Vagina (tissue), 2 donors: ENCODE data around the gene DYRK1A. TPM values are rescaled to one million over a fixed set of nuclear protein-coding genes. Genes with fewer than 3 reads are reported as not detected.
"Not testable (repeated sequence)": the region's sequence is repeated elsewhere in the genome, so short reads cannot be mapped to it uniquely, and the experiment has no call there.

Experiments
- DNase-seq, 2 donors: peaks; one replicate each; pipeline ENCODE4 v3.0.0-alpha.2; 2017; ENCODE audit errors: extremely low spot score in 2 of 2
- H3K27ac ChIP-seq: fragments of 200-600 bp; sonication (generic); one replicate; pipeline ENCODE4 v1.5.1; 2019
- H3K27me3 ChIP-seq: fragments of 200-600 bp; sonication (generic); one replicate; pipeline ENCODE4 v1.5.1; 2019
- H3K36me3 ChIP-seq, 2 donors: fragments of 200-600 bp; sonication (generic); one replicate each; pipeline ENCODE4 v1.5.1; 2017 to 2019
- H3K4me1 ChIP-seq: fragments of 200-600 bp; sonication (generic); one replicate; pipeline ENCODE4 v1.5.1; 2019
- H3K4me3 ChIP-seq, 2 donors: fragments of 200-600 bp; sonication (generic); 1 replicate in 1 of 2; 2 replicates in 1 of 2; pipeline ENCODE4 v1.5.1; 2016 to 2019
- H3K9me3 ChIP-seq: fragments of 200-600 bp; sonication (generic); one replicate; pipeline ENCODE4 v1.5.1; 2019
- POLR2A ChIP-seq, 2 donors: fragments of 450-650 bp; IDR thresholded peaks; one replicate each; pipeline ENCODE4 v1.6.1; 2017; ENCODE audit warnings: antibody characterized with exemption in 2 of 2, mild to moderate bottlenecking in 2 of 2, moderate library complexity in 2 of 2
- POLR2AphosphoS5 ChIP-seq, 2 donors: sonication (generic); formaldehyde crosslinking; IDR thresholded peaks; one replicate each; pipeline ENCODE4 v1.9.0; 2017; ENCODE audit warnings: antibody characterized with exemption in 2 of 2, mild to moderate bottlenecking in 2 of 2, low read depth in 1 of 2; ENCODE audit not compliant: insufficient read depth in 1 of 2
- intact Hi-C: fragments of 100-400 bp; cut with DNase I; formaldehyde crosslinking; loops from one replicate; pipeline ENCODE4 v1.15.1; 2023
- total RNA-seq: library from RNA; depleted of rRNA; stranded (reverse); fragments of >200 nt; gene quantifications from one replicate; pipeline ENCODE4 v1.2.3, GENCODE V29; 2016
- TF ChIP-seq, protein P1 (sequence below), 3 experiments: fragments of 450-650 bp in 2 of 3; fragments of 200-600 bp in 1 of 3; sonication (generic) in 1 of 3; IDR thresholded peaks; one replicate each; pipeline ENCODE4 v1.5.1; 2017 to 2019; ENCODE audit warnings: antibody characterized with exemption in 3 of 3, mild to moderate bottlenecking in 2 of 3, moderate library complexity in 2 of 3

The DYRK1A gene
- total RNA-seq, 1 donor from 2014 or later = 78.1 TPM

- no peak for DNase-seq
- TF ChIP-seq POLR2AphosphoS5 (IDR thresholded peaks at IDR 0.05; ENCODE audit: insufficient read depth in 1 of 2, low read depth in 1 of 2) (no peak), POLR2A (IDR thresholded peaks at IDR 0.05) (no peak)
- TF ChIP-seq, protein P1, sequence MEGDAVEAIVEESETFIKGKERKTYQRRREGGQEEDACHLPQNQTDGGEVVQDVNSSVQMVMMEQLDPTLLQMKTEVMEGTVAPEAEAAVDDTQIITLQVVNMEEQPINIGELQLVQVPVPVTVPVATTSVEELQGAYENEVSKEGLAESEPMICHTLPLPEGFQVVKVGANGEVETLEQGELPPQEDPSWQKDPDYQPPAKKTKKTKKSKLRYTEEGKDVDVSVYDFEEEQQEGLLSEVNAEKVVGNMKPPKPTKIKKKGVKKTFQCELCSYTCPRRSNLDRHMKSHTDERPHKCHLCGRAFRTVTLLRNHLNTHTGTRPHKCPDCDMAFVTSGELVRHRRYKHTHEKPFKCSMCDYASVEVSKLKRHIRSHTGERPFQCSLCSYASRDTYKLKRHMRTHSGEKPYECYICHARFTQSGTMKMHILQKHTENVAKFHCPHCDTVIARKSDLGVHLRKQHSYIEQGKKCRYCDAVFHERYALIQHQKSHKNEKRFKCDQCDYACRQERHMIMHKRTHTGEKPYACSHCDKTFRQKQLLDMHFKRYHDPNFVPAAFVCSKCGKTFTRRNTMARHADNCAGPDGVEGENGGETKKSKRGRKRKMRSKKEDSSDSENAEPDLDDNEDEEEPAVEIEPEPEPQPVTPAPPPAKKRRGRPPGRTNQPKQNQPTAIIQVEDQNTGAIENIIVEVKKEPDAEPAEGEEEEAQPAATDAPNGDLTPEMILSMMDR (IDR thresholded peaks at IDR 0.05) = no peak
- Histone ChIP-seq H3K27me3 (no peaks in the 10 kb centered on the region), H3K27ac (no peak overlapping the region), H3K4me3 (no peak overlapping the region), H3K36me3 (peaks cover 0 to 7% of the 10 kb centered on the region in 2 donors), H3K4me1 (no peaks in the 10 kb centered on the region), H3K9me3 (no peaks in the 10 kb centered on the region)
- intact Hi-C loops = no loop called here
Measured at GRCh38 chr21:37520801-37521200, 154.2 kb downstream of the DYRK1A start.

DNA sequence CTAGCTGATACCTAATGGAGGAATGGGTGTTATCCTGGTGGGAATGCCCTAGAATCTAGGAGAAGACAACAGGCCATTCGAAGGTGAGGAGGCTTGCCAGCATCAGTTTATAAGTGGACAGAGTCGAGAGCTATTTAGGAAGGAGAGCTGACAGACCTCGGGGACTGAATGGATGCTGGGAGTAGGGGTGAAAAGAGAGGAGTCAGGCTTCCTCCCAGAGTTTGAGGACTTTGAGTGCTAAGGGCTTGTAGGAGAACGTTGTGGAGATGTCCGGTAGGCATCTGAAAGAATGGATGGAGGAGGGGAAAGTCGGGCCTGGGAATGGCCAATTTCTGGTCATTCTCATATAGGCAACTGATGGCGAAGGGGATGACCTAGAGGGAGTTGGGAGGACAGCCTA lies 155.1 kb downstream of the DYRK1A start:
- no peaks in the 10 kb centered on the region for H3K4me1 ChIP-seq
- H3K27me3 ChIP-seq = no peaks in the 10 kb centered on the region
- intact Hi-C loops = no loop called here
- no peaks in the 10 kb centered on the region for H3K9me3 ChIP-seq
- H3K27ac ChIP-seq = no peak overlapping the region
- H3K4me3 ChIP-seq = no peak overlapping the region
- no peak for DNase-seq
- TF ChIP-seq POLR2A (IDR thresholded peaks at IDR 0.05) = no peak
- TF ChIP-seq POLR2AphosphoS5 (IDR thresholded peaks at IDR 0.05; ENCODE audit: insufficient read depth in 1 of 2, low read depth in 1 of 2) = no peak
- TF ChIP-seq, protein P1 (IDR thresholded peaks at IDR 0.05) = no peak
- peaks cover 0 to 7% of the 10 kb centered on the region in 2 donors for H3K36me3 ChIP-seq

DNA sequence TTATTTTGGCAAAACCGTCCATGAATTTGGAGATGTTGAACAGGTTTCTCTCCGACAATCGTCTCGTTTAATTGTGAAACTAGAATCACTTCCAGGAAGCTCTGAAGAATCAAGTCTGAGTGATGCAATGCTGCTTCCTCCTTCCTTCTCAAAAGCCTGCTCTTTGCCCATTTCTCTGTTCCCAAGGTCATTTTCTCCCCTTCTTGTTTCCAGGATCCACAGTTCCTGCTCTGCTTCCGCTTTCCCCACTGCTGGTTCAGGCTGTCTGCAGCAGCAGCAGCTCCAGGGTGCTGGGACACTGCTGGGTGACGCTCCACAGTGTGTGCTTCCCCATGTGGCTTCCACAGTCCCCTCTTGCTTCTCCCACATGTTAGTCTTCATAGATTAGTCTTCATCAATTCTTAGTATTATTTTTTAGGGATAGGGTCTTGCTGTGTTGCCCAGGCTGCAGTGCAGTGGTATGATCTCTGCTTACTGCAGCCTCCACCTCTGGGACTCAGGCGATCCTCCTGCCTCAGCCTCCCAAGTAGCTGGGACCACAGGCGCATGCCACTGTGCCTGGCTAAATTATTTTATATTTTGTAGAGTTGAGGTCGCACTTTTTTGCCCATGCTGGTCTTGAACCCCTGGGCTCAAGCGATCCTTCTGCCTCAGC lies 156.2 kb downstream of the DYRK1A start:
- no peak for DNase-seq
- H3K36me3 ChIP-seq = peaks cover 0 to 4% of the 10 kb centered on the region in 2 donors
- H3K27me3 ChIP-seq = no peaks in the 10 kb centered on the region
- intact Hi-C loops = no loop called here
- H3K9me3 ChIP-seq = no peaks in the 10 kb centered on the region
- no peak overlapping the region for H3K4me3 ChIP-seq
- no peak for TF ChIP-seq POLR2AphosphoS5 (IDR thresholded peaks at IDR 0.05; ENCODE audit: insufficient read depth in 1 of 2, low read depth in 1 of 2)
- TF ChIP-seq, protein P1 (IDR thresholded peaks at IDR 0.05) = no peak
- TF ChIP-seq POLR2A (IDR thresholded peaks at IDR 0.05) = no peak
- H3K27ac ChIP-seq = no peak overlapping the region
- H3K4me1 ChIP-seq = no peaks in the 10 kb centered on the region

GRCh38 chr21:37524944-37525343 lies 158.4 kb downstream of the DYRK1A start:
- H3K9me3 ChIP-seq, H3K4me1 ChIP-seq, DNase-seq, H3K27me3 ChIP-seq, intact Hi-C loops, H3K4me3 ChIP-seq, H3K27ac ChIP-seq, H3K36me3 ChIP-seq: not testable (repeated sequence)

DNA sequence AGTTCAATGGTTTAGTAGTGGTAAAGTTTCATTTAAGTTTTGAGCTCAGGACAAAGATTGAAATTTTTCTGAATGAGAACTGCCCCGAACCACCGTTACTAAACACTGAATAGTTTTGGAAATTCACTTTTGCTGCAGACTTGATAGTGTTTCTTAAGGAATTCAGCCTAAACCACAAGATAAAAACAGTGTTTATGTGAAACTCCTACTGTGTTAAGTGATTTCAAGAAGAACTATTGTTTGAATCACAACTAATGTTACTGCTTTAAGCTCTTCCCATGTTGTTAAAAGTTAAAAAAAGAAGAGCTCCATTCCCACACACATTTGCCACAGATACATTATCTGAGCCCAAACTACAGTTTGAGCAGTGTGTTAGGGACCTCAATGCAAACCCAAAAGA lies 159.2 kb downstream of the DYRK1A start:
- Histone ChIP-seq H3K27ac (no peak overlapping the region), H3K4me3 (no peak overlapping the region), H3K27me3 (no peaks in the 10 kb centered on the region), H3K4me1 (peaks cover 7% of the 10 kb centered on the region), H3K9me3 (no peaks in the 10 kb centered on the region), H3K36me3 (no peaks in the 10 kb centered on the region)
- TF ChIP-seq POLR2A (IDR thresholded peaks at IDR 0.05) (no peak), POLR2AphosphoS5 (IDR thresholded peaks at IDR 0.05; ENCODE audit: insufficient read depth in 1 of 2, low read depth in 1 of 2) (no peak)
- TF ChIP-seq, protein P1 (IDR thresholded peaks at IDR 0.05) = no peak
- DNase-seq = no peak
- intact Hi-C loops = no loop called here
